ENCODE measurements around the gene GSDME. TPM values are rescaled to one million over a fixed set of nuclear protein-coding genes. Genes with fewer than 3 reads are reported as not detected.

The GSDME gene
- total RNA-seq, 1 donor from 2014 or later = 15.7 TPM

DNA sequence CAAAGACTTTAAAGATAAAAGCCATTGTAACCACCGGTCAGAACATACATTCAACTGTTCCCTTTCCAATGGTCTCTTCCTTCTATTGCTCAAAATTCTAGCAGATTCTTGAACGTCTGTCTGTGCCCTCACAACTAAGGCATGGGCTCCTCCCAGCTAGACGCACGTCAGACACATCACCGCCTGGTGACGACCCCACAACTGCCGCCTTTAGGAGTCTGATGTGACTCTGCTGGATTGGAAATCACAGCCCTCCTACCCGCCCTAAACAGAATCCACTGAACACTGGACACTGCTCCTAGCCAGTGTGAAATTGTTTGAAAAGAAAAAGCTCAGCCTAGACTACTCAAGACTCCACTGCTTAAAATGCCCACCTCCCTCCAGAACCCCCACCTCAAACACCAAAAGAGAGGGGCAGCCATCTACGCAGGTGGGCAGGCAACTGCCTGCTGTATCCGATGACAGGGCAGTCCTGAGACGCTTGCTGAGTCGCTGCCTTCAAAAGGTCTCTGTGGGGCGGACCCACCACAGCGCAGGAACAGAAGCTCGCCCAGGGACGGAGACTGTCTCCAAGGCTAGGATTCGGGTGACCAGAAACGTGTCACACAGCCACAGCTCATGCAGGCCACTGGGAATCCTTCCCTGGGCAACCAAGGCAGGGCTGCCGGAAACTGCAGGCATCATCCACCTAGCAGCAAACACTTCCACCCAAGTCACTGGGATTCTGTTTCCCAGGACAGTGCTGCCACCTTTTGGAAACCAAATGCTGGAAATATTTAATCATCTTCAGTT lies 34.7 kb downstream of the GSDME start:
- DNase-seq (ENCODE audit: low spot score) = peak; percentile 40

DNA sequence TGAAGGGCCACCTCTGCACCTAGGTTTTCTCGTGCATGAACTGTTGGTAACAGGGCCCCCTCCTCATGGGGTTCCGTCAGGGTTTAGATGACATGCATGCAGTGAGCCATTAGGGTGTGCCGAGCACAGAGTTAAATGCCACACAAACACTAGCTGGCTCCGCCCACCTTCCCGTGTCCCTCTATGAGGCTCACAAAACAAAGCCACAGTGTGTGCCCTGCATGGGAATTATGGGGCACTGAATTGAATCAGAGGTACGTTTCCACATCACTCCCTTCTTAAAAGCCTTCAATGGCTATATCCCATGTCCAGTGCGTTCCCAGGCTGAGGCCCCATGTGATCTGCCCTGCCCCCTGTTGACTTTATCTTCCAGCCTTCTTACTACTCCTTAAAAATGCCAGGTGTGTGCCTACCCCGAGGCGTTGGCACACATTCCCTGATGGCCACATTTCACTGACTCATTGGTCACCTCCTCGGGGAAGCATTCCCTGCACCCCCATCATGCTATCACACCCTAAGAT lies 35.7 kb downstream of the GSDME start:
- no peak for DNase-seq (ENCODE audit: low spot score)

DNA sequence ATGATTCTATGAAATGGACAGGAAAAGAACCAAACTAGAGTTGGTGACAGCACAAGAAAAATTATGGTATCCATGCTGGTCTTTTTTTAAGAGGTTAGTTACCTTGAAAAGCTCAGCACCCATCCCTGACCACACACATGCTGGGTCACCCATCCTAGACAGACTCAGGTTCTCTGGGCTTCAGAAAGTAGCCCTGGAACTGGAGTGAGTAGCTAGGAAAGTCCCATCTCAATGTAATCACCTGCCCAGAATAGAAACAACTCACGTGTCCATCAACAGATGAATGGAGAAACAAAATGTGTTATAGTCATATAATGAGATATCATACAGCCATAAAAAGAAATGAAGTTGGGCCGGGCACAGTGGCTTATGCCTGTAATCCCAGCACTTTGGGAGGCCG lies 37.0 kb downstream of the GSDME start:
- DNase-seq (ENCODE audit: low spot score) = no peak

DNA sequence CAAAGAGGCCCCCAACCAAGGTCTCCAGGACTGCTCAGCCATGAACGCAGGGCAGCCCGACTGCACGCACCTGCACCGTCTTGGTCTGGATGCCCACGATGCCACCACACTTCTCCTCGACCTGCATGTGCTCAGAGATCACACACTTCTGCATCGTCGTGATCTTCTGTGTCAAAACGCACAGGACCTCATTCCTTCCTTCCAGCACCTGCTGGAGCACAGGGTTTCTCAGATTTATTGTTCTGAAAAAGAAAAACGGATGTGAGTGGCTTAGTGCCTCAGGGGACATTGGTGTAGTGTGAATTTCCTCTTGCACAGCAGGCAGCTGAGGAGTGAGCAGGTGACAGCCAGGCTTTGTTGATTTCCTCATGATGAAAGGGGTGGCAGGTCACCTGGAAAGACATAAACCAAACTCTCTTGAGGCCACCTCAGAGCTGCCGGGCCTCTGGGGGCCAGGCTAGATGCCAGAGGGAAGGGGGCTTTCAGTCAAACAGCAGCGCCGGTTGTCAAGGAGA lies 38.2 kb downstream of the GSDME start:
- DNase-seq (ENCODE audit: low spot score) = no peak

DNA sequence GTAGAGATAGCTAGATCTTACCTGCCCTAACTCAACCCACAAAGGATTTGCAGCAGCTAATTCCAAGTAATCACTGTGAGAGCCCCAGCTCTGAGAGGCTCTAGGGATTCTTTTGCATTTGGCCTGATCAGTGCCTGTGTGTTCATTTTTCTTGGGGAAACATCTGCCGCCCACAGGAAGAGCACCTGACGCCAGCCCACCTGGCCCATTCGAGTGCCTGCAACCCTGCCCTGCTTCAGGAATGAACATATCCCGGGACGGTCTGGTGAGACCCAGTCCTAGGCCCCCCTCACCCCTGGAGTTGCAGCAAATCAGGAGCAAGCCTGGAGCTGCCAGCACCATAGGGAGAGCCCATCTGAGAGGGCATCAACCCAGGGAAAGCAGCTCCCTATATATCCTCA lies 38.8 kb downstream of the GSDME start:
- DNase-seq (ENCODE audit: low spot score) = no peak

DNA sequence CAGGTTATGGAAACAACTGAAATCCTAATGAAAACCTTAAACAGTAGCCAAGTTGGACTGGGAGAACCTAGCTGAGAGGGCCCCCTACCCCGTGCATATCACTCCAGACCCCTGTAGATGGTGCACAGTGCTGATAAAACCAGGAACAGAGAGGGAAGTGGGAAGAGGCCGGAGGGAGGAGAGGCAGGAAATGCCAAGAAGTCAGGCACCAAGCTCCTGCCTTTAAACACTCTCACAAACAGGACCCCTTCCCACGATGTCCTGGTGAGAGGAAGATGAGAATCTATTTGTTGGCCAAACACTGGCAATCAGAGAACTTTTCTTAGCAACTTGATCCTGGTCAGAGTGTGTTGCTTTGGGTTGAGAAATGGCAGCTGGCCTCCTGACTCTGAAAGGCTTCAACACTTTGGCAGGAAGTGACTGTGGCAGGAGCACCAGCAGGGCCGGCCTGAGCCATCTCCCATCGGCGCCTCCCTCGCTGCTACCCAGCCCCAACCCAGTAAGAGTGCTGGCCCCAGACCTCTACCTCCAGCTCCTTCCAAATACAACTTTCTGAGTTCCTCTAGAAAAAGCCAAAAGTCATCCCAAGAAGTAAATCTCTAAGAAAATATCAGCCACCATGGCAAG lies 39.5 kb downstream of the GSDME start:
- no peak for DNase-seq (ENCODE audit: low spot score)

DNA sequence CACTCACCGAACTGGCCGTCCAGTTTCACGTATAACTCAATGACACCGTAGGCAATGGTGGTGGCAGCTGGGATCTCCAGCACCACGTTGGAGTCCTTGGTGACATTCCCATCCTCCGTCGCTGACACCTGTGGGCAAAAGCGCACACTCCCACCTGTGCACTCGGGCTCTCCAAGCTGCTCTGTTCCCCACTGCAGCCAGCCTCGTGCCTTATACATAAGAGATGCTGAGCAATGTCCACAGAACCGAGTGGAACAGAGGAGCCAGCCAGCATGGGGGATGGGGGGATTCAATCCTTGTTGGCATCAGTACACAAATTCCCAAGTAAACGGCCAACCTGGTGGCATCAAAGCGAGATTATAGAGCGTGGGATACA lies 40.0 kb downstream of the GSDME start:
- DNase-seq (ENCODE audit: low spot score) = no peak

DNA sequence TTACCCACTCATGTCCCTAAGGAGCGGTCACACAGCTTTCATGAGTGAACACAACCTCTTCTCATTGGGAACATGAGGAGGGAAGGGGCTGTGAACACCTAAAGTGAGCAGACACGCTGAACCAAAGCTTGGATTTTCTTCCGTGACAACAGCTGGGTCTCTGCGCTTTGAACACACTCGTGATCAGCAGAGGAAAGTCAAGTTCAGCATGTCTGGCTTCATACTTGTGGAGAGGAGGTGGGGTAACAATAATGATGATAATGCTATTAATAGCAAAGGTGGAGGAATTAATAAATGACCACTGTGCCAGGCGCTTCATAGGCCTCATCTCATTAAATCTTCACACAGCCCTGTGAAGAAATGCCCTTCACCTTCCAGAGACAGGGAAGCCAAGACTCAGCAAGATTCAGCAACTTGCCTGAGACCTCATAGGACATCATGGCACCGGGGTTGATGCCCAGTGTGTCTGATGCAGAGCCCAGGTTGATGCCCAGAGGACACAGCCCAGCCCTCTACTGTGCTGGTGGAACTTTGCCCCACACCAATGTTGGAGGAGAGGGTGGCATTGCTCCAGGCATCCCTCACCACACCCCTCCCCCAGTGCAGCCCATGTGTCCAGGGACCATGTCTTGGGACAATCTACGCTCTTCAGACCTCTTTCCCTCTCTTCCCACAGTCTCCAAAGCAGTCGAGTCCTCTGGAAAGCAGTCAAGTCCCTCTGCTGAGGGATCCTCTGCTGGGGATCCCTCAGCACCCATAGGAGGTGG lies 40.6 kb downstream of the GSDME start:
- no peak for DNase-seq (ENCODE audit: low spot score)

DNA sequence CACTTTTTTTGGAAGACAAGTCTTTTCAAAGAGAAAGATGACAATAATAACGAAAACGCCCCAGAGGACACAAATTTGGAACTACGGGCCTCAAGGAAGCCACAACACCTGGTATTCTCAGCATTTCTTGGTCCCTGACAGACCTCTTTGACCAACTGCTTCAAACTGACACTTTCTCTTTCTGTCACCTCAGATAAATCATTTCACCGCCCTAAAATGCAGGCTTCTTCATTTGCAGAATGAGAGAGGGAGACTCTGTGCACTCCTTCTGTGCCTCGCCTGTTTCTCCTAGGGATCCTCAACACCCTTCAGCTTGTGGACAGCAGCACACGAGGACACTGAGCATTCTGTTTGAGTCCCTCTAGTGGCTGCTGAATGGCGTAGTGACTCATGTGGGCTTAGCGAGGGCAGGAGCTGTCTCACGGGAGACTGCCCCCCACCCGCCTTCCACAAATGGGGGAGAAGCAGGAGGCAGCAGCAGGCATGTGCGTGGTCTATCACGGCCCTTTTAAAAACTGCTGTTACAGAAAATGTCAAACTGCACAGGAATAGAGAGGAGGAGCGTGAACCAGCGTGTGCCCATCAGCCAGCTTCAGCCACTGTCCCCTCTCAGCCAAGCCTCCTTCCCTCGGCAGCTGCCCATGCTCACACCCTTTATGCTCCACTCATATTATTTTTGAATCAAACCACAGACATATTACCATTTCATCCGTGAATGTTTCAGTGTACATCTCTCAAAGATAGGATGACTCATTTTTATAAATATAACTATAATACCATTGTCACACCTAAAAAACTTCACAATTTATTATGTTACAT lies 41.4 kb downstream of the GSDME start:
- DNase-seq (ENCODE audit: low spot score) = no peak

DNA sequence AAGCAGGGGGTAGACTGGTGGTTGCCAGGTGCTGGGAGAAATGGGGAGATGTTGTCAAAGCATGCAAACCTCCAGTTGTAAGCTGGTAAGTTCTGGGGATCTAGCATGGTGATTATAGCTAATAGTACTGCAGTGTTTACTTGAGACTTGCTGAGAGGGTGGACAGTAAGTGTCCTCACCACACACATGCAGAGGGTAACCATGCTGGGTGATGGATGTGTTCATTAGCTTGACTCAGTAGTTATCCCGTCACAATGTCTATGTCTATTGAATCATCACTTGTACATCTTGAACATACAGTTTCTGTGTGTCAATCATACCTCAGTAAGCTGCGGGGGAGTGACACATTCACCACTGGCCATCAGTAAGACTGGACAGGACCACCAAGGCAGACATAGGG lies 42.1 kb downstream of the GSDME start:
- DNase-seq (ENCODE audit: low spot score) = no peak

DNA sequence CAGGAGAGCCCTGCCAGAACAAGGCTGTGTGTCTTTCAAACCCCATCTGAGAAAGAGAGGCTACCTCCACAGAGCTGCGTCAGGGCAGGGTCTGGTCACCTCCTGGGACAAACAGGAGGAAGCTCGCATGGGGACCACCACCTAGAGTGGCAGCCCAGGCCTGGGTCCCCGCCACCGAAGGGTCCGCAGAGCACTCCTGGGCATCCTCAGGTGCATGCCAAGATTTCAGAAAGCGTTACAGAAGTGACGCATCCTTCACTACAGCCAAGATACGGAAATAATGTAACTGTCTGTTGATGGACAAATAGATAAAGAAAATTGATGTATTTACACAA lies 42.6 kb downstream of the GSDME start:
- DNase-seq (ENCODE audit: low spot score) = no peak

DNA sequence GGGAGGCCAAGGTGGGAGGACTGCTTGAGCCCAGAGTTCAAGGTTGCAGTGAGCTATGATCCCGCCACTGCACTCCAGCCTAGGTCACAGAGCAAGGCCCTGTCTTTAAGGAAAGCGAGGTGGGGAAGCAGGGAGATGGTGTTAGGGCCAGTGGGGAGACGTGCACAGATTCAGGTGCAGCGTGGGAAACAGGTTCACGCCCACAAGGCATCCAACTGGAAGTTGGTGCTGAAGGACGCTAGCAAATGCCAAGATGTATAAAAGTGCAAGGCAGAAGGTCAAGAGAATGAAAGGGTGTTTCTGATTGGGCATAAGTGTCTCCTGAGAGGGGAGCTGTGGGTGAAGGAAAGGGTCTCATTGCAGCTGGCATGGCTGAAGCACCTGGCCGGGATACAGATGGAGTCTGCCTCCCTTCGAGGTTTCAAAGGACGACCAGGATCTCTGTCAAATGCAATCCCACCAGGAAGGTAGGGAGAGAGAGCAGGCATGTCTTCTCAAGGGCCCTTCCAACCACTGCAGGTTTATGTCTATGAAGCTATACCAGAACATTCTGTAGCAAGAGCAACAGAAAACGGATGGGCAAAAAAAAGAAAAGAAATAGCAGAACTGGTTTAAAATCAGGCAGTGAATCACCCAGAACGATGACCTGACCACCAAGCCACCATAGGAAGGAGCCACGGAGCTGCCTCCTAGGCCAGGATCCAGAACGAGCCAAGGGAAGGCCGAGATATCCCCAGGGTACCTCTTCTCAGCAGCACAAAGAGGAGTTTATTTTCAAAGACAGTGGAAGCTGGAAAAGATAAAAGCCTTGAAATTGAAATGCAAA lies 43.2 kb downstream of the GSDME start:
- DNase-seq (ENCODE audit: low spot score) = no peak

DNA sequence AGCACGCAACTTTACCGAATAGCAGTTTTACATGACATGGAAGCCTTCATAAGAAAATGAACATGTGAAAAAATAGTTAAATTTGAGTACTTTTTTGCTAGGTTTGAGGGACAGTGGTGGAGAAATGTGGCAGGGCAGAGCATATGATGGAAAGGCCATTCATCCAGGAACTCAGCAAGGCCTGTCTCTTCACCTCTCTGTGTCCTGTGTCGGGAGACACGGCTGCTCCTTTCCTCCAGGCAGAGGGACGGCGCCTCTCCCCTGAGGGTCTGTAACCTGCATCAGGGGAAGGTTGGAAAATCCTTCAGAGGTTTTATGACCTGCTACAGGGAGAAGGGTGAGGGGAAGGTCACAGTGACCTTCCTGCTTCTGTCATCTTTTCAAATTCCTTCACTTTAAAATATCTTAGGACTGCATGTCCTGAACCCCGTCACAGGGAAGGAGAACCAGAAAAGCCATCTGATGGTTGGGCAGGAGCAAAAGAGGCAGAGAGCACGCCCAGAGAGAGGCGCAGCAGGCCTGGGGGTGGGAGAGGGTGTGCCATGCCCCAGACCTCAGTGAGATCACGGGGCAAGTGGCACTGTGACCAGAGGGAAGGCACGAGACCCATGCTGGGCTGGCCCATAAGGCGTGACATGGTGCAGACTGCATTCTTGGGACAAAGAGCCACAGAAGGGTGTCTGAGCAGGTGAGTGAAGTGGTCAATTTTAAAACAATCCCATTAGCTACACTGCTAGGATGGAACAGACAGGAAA lies 44.0 kb downstream of the GSDME start:
- DNase-seq (ENCODE audit: low spot score) = peak; percentile 9

DNA sequence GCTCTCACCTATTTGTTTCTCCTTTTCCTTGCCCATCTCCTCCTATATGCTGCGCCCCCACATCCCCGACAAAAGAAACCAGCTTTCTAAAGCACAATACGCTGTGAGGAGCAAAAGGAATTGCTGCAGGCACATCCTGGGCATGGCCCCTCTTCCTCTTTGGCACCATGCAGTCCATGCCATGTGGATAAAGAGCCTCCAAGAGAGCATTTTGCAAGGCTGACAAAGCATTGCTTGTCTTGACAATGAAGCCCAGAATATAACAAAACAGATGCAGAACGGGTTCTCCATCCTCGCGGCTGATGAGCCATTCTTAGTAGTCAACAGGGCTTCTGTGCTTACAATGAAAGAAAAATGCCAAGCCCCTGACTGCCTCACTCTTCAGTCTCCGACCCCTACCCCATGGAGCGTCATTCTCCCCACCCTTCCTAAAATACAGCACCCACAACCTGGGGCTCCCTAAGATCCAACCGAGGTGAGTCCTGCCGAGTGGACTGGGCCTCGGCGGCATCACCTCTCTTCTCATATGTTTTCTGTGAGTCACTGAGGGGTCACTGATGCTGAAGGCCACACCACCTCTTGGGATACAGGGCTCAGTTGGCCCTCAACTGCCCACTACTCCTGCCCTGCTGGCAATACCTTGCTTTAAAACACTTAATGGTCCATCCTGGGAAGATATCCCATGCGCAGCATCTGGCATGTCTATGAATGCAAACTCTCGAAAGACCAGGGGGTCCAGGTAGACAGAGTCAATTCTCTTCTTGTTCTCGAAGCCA lies 47.5 kb downstream of the GSDME start:
- no peak for DNase-seq (ENCODE audit: low spot score)

DNA sequence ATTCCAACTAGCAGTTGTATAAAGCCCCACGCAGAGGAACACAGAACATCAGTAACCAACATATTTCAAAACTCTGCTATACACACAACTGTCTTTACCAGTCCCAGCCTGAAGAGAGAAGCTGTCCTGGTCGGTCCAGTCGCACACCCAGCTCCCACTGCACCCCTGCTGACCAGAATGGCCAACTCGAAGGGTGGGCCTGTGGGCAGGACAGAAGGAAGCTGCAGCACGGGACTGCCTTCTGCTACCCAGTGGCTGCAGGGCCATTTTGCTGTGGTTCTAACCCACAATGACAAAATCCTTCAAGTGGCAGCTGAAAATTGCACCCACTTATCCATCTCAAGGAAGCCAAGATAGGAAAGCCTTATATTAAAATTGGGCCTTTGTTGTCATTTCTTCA lies 48.2 kb downstream of the GSDME start:
- DNase-seq (ENCODE audit: low spot score) = no peak

DNA sequence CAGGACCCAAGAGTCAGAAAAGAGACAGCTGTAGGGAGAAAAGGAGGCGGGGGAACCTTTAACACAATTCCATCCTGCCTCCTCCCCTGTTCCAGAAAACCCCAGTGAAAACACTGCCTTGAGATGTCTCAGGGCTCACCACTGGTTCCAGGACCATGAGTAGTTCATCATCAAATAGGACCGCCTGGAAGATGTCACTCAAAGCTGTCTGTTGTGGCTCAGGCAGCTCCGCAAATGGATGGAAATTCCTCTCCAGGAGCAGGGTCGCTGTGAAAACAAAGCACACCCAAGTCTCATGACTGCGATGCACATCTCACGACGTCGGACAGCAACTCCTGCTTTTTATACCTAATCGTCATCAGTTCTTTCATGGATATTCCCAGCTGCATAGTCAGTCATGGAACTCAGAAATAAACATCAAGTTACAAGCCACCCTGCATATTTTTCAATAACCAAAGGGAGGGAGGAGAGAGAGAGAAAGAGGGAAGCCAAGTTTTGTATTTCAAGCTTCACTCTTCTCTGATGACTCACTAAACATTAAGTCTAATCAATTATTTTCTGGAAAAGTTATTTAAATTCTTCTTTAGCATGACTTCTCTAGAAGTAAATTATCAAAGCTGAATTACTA lies 49.2 kb downstream of the GSDME start:
- peak; percentile 9 for DNase-seq (ENCODE audit: low spot score)

DNA sequence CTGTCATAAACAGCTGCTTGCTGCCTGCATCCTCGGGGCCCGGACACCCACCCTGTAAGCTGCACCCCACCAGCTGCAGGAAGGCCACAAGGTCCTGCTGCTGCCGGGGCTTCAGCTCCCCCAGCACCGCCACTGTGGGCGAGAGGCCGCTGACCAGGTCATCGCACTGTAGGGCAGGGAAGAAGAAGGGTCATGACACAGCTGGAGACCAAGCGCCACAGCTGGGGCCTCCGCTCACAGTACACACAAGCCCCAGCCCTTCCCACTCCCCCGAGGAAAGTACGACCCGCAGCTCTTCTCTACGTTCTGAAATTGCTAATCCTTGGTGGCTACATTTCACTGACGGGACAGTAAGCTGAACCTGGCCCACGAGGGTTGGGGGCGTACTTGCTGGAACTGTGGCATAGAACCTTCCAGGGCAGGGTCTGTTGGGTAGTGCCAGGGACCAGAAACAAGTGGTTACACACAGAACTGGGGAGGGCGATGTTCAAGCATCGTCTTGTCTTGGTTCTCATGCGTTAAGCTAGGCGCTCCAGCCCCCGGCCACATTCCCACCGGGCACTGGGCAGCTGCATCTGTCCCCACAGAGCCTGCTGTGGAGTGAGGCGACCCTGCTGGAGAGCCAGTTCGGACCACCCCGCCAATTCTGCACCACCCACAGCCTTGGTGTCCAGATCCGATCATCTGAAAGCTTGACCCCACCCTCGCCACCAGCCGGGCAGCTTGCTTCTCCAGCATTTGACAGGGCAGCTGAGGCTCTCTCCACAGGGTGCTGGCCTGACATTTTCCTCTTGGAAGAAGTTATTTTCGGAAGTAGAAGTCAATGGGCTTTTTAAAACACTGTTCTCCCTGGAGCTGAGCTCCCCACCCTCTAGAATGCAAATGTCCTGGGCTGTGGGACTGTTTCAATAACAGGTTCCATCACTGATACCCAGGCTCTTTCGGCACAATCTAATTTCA lies 50.8 kb downstream of the GSDME start:
- peak; percentile 9 for DNase-seq (ENCODE audit: low spot score)

Data from mucosa of gallbladder (tissue), 1 donor.